ENCODE data around the gene TPPP.

GRCh38 chr5:623531-623930 is 69.6 kb downstream of the TPPP start:
- TF ChIP-seq CTCF (conservative IDR thresholded peaks at IDR 0.05; ENCODE audit: low read depth in 2 of 2) (no peak), EZH2 (IDR thresholded peaks at IDR 0.05; ENCODE audit: low read depth, unreplicated experiment) (no peak), POLR2AphosphoS5 (IDR thresholded peaks at IDR 0.05; ENCODE audit: low read depth) (no peak), REST (IDR thresholded peaks at IDR 0.05; ENCODE audit: unreplicated experiment) (no peak), JUNB (IDR thresholded peaks at IDR 0.05; ENCODE audit: unreplicated experiment) (no peak)

All from GM23338 (cell line).